ENCODE results near the gene MGST1.
"Not testable (repeated sequence)": the region's sequence is repeated elsewhere in the genome, so short reads cannot be mapped to it uniquely, and the experiment has no call there.

Gene MGST1

GRCh38 chr12:16352481-16352880 is 5.0 kb downstream of the MGST1 start:
- no peak for DNase-seq (ENCODE audit: low read depth)

DNA sequence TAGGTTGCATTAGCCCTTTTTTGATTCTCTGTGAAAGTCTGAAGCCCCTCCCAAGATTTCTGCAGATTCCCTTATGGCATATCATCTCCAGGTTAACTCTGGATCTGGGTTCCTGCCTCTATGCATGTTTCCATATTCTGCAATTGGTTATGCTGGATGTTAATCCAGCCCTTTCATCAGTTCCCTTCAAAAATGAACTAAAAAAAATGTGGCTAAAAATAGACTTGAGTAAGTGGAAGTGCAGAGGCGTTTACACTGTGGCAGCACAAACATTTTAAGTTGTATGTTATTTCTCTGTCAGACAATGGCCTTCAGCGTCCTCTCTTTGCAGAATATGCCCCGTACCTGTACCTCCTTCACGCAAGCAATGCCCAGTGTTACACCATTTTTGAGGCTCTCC is 11.4 kb downstream of the MGST1 start:
- DNase-seq (ENCODE audit: low read depth), result no peak

DNA sequence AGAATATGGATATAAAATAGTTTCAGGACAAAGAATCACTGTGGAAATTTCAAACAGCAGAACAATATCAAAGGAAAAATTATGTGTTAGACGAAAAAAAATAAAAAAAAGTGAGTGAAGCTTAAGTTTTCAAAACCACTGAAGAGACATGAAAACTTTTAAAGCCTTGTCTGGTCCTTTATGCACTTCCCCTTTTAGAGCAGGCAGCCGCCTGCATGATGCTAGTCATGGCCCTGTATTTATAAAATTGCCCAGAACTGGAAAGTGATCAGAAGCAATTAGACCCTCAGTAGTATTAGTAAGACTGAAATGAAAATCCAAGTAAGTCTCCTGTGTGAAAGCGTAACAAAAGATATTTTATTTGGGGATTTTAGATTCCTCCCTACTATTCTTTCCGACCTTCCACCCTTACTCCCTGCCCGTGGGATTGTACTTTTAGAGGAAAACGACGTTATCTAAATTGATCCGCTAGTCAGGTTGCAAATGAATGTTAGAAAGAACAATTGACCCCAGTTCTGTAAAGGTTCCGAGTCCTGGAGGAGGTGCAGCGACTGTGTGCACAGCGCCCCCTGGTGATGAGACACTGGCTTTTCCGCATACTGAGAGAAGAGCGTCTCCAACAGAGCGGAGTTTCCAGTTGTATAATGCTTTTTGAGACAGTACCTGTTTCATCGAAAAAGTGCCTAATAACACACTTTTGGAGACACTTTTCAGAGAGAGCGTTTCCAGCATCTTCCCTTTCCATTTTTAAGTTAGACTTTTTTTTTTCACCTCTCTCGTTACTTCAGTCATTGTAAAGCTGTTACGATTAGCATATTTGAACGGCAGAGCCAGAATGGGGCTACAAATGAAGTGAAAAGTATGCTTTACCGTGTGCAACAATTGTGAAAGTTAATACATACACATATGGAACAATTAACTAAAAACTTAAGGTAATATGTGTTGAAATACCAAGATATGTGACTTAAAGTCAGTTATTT is 12.4 kb downstream of the MGST1 start:
- no peak for DNase-seq (ENCODE audit: low read depth)

- DNase-seq (ENCODE audit: low read depth), result no peak
Measured at GRCh38 chr12:16361142-16361783, 13.8 kb downstream of the MGST1 start.

DNA sequence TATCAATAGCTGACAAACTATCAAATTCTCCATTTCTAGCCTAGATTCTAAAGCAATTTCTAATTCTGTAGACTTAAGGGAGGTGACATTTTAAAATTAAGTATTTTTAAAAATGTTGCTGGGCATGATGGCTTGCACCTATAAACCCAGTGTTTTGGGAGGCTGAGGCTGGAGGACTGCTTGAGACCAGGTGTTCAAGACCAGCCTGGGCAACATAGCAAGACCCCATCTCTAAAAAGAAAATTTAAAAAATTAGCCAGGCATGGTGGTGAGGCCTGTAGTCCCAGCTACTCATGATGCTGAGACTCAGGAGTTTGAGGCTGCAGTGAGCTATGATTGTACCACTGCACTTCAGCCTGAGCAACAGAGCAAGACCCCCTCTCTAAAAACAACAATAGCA is 15.1 kb downstream of the MGST1 start:
- DNase-seq (ENCODE audit: low read depth), result no peak

DNA sequence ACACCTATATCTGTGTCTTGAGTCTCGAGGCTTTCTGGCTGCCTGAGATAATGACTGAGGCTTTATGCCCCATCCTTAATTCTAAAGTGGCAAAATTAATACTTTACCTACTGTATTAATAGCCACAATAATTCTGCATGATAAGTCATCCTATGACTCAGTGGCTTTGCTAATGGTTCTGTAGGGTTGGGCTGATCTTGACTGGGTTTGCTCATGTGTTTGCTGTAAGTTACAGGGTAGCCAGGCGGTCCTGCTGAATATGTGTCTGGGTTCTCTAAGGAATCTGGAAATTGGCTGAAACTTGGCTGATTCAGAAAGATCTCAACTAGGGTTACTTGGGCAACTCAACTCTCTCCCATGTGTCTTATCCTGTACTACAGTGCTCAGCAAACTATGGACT is 21.7 kb downstream of the MGST1 start:
- DNase-seq (ENCODE audit: low read depth), result no peak

- DNase-seq (ENCODE audit: low read depth), result no peak
Measured at GRCh38 chr12:16370096-16370495, 22.7 kb downstream of the MGST1 start.

GRCh38 chr12:16382652-16383312 is 35.3 kb downstream of the MGST1 start:
- DNase-seq (ENCODE audit: low read depth), result not testable (repeated sequence)

- no peak for DNase-seq (ENCODE audit: low read depth)
Measured at GRCh38 chr12:16384732-16385131, 37.3 kb downstream of the MGST1 start.

DNA sequence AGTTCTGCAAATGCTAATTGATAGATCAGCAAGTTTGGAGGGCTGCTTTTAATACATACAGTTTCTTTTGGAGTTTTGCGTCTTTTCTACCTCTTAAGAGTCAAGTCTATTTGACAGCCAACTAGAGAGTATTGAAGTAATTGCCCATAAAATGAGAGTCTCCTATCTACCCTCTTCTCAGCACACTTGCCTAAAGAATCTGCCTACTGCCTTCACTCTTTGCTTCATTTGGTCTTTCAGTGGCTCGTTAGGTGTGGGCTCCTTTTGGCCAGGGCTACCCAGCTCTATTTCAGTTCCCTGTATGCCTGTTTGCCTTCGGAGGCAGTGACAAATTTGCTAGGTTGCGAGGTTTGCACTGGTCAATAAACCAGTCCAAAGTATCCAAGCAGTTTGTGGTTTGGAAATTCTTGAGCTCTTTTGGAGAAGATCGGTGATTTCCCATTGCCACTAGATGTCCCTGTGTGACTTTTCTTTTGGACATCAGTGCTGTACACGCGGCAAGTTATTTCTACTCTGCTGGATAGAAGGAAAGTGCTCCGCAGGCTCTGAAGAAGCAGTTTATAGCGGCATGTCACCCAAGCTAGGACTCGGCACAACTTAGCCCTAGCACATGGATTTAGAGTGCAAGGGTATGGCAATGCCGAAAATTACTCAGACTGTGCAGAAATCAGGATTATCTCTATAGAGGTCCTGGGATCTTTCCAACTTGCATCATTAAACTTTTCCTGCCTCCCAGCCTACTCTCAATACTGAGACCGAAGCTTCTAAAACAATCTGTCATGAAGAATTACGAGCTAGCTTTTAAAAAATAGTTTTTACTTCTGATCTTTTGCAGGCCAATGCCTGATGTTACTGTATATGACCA is 38.6 kb downstream of the MGST1 start:
- no peak for DNase-seq (ENCODE audit: low read depth)

DNA sequence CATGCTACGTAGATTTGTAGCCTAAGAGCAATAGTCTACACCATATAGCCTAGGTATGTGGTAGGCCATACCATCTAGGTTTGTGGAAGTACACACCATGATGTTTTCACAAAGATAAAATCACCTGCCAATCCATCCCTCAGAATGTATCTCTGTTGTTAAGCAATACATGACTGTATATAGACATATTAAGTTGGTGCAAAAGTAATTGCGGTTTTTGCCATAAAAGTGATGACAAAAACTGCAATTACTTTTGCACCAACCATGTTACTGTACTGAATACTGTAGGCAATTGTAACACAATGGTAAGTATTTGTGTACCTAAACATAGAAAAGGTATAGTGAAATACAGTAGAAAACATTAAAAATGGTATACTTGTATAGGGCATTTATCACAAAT is 40.5 kb downstream of the MGST1 start:
- DNase-seq (ENCODE audit: low read depth), result no peak

DNA sequence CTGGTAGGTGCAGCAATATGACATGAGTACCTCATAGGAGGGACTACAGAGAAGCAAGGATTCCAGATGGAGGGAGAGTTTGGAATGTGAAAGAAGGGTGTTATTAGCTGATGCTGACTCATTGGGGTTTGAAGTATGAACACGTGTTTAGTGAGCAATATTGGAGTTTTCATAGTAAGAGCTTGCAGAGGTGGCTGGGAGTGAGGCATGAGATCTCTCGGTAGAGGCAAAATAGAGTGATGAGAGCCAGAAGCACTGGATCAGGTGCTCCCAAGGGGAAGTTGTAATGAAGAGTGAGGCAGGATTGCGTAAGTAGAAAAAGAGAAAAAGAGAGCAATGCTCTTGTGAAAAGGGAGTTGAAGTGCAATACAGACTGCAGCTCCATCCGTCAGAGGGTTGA is 42.1 kb downstream of the MGST1 start:
- no peak for DNase-seq (ENCODE audit: low read depth)

GRCh38 chr12:16392846-16393535 is 45.5 kb downstream of the MGST1 start:
- no peak for DNase-seq (ENCODE audit: low read depth)

DNA sequence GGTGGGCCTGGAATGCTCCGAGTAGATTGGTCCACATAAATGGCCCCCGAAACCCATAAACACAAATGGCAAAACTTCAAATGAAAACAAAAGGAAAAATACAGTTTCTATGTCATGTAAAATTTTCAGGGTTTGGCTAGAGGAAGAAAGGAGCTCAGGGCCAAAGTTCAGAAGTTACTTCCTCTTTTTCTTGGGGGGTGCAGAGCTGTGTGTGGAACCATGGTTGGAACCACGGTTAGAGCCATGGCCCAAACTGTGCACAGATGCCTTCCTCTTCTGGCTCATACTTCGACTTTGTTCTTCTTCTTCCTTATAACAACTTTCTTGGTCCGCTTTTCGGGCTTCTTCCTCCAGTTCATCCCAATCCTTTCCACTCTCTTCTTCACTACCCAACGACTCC is 51.7 kb downstream of the MGST1 start:
- no peak for DNase-seq (ENCODE audit: low read depth)

DNA sequence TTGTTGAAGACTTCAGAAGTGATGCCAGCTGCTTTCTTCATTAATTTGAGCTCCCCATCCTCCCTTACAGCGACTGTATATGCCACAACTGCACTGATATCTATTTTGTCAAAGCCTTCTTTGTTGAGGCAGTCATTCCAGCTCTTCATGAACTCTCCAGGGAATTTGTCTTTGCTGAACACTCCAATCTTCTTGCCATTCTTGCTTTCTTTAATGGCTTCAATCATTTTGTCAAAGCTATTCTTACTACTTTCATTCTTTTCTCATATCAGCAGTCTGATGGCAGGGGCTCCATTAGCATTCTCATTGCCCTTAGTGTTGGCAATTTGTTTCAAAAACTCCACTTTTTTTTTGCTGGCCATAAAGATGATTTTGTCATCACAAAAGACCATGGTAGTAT is 54.4 kb downstream of the MGST1 start:
- DNase-seq (ENCODE audit: low read depth), result not testable (repeated sequence)

DNA sequence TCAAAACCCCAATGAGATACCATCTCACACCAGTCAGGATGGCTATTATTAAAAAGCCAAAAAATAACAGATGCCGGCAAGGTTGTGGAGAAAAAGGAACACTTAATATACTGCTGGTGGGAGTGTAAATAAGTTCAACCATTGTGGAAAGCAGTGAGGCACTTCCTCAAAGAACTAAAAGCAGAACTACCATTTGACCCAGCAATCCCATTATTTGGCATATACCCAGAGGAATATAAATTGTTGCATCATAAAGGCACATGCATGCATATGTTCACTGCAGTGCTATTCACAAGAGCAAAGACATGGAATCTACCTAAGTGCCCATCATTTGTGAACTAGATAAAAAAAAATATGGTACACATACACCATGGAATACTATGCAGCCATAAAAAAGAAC is 59.9 kb downstream of the MGST1 start:
- no peak for DNase-seq (ENCODE audit: low read depth)

Data from stimulated activated CD8-positive, alpha-beta memory T cell treated with anti-CD3 and anti-CD28 coated beads, Interleukin-15, amount 100 ng/mL, for 24 hours (primary cell).